KOPT-K1 (cell line): ENCODE results near the gene DSCAML1.

Experiments
- H3K27ac ChIP-seq: fragments of 200-600 bp; sonication (generic); 2 replicates; pipeline ENCODE4 v1.5.1; 2016; ENCODE audit warnings: antibody characterized with exemption, mild to moderate bottlenecking, low read depth, low read length; ENCODE audit not compliant: poor library complexity, severe bottlenecking
- H3K36me3 ChIP-seq: fragments of 200-600 bp; sonication (generic); 2 replicates; pipeline ENCODE4 v1.5.1; 2017; ENCODE audit warnings: antibody characterized with exemption, mild to moderate bottlenecking, low read length, moderate library complexity; ENCODE audit not compliant: insufficient read depth
- H3K9me3 ChIP-seq: fragments of 200-600 bp; sonication (generic); 2 replicates; pipeline ENCODE4 v1.5.1; 2017; ENCODE audit warnings: antibody characterized with exemption, low read length, mild to moderate bottlenecking; ENCODE audit not compliant: insufficient read depth, poor library complexity, severe bottlenecking

DSCAML1 gene

GRCh38 chr11:117750357-117750756 is 46.7 kb downstream of the DSCAML1 start:
- Histone ChIP-seq H3K36me3 (no peaks in the 10 kb centered on the region), H3K27ac (no peak overlapping the region), H3K9me3 (no peaks in the 10 kb centered on the region)

DNA sequence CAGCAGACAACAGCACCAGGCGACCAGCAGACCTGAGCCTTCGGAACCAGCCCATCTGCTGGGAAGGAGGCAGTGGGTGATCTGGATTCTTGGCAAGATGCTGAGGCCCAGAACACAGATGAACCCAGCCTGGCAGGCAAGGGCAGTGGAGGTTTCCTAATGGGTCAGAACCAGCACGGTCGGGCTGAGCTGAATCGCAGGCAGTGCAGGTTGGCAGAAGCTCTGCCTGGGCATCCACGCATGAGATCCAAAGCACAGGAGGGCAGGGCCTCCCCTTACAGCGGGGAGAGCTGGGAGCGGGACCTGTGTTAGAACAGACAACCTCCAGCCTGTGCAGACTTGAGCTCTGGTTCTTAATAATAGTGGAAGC is 47.5 kb downstream of the DSCAML1 start:
- H3K9me3 ChIP-seq = no peaks in the 10 kb centered on the region
- no peak overlapping the region for H3K27ac ChIP-seq

GRCh38 chr11:117748771-117749540 is 48.1 kb downstream of the DSCAML1 start:
- no peak overlapping the region for H3K27ac ChIP-seq
- H3K9me3 ChIP-seq = no peaks in the 10 kb centered on the region
- no peaks in the 10 kb centered on the region for H3K36me3 ChIP-seq

More for the DNA sequence above, 47.5 kb downstream of the DSCAML1 start:
- no peaks in the 10 kb centered on the region for H3K36me3 ChIP-seq

DNA sequence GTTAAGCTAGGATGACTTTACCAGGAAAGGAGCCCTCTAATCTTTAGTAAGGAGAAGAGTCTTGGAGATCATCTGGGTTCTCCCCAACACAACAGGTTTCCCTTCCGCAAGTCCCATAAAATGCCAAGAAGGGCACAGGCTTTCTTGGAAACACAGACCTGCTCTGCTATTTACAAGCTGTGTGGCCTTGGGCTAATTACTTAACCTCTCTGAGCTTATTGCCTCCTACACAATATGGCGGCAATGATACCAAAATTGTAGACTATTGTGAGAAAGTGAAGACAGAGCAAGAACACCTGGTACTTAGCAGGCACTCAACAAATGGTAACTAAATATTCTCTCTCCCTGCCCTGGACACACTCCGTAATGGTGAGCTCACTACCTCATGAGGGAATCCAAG is 49.1 kb downstream of the DSCAML1 start:
- Histone ChIP-seq H3K27ac (no peak overlapping the region), H3K9me3 (no peaks in the 10 kb centered on the region), H3K36me3 (no peaks in the 10 kb centered on the region)

DNA sequence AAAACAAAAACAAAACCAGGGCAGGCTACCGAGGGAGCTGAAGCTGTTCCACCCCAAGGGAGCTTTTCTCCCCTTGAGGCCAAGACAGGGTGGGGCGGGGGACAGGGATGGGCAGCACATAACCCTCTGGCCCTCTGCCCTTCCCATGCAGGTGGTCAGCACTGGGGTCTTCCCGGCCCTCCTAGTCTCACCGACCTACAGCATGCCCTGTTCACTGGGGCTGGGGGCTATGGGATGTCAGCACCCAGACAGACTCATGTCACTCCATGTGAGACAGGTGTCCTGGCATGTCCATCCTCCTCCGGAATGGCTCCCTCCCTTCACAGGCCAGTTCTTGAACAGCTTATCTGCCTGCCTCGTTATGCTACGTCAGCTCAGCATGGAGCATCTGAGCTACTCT is 51.7 kb downstream of the DSCAML1 start:
- Histone ChIP-seq H3K9me3 (no peaks in the 10 kb centered on the region), H3K27ac (no peak overlapping the region), H3K36me3 (no peaks in the 10 kb centered on the region)

GRCh38 chr11:117744471-117745150 is 52.4 kb downstream of the DSCAML1 start:
- Histone ChIP-seq H3K36me3 (no peaks in the 10 kb centered on the region), H3K27ac (no peak overlapping the region), H3K9me3 (no peaks in the 10 kb centered on the region)

DNA sequence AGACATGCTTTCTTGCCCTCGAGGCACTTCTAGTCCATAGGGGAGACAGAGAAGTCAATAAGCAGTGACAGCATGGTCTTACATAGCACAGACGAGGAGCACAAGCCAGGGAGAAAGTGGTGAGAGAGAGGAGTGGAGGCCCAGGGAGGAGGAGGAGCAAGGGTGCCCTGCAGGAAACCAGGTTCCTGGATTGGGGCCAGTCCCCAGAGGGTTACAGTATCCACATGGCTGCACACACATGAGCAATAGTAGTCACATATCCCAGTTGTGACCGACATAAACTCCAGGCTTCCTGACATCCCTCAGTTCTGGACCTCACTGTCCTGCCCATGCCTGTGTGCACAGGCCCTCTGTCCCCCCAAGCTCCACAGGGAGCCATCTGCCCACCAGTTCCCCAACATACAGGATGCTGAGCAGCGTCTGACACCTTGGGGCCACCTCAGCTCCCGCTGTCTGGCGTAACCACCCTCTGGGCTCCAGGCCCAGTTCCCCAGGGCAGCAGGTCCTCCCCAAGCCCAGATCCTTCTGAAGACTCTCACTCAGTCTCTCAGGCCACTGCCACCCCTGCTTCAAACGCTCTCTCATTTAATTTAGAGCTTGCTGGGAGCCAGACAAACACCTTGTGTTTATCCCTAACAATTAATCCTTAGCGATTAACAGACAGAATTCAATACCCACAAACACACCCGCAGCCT is 53.7 kb downstream of the DSCAML1 start:
- H3K27ac ChIP-seq = no peak overlapping the region
- H3K9me3 ChIP-seq = no peaks in the 10 kb centered on the region

DNA sequence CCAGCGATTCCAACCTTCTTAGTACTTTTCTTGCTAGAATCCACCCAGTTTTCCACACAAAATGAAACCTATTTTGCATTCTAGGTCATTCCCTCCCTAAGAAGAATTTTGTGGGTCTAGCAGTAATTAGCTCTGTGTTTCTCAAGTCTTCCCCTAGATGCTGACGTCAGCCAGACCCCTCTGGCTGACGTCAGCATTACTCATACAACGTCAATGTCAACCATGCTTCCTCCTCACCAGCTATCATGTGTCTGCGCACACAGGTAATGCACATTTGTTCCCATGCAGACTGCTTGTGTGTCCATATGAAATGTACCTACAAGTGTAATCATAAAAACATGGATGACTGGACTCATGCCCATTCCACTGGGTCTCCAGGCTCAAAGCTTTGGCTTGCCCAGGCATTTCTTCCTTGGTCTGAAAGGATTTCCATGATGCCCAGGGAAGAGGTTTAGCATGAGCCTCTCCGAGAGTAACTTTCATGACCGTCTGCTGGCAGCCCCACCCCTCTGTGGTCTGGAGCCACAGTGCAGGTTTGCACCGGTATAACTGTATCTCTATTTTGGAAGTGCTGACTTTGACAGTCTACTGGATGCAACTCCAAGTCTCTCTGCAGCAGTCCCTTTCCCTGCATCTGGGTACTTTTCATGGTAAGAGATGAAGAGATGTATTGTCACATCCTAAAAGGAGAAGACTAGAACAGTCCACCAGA is 58.6 kb downstream of the DSCAML1 start:
- Histone ChIP-seq H3K9me3 (no peaks in the 10 kb centered on the region), H3K36me3 (no peaks in the 10 kb centered on the region), H3K27ac (no peak overlapping the region)

More for the DNA sequence above, 53.7 kb downstream of the DSCAML1 start:
- no peaks in the 10 kb centered on the region for H3K36me3 ChIP-seq

- H3K9me3 ChIP-seq = no peaks in the 10 kb centered on the region
- H3K27ac ChIP-seq = no peak overlapping the region
- no peaks in the 10 kb centered on the region for H3K36me3 ChIP-seq
These were observed 61.6 kb downstream of the DSCAML1 start for GRCh38 chr11:117735350-117735977.

DNA sequence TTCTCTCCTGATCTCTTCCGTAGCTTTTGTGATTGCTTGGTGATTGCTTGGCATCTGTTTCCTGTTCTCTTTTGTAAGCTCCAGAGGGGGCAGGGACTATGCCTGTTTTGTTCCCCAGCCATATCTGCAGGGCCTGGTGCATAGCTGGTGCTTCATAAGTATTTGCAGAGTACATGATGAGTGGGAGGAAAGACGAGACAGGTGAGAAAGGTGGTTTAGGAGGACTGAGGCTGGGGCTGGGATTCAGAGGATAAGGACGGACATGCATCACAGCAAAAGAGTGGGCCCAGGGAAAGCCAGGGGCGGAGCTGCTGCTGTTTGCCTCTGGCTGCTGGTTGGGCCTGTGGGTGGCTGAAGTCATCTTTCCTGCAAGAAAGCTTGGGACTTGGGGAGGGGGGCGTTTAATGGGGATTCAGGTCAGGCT is 62.4 kb downstream of the DSCAML1 start:
- no peaks in the 10 kb centered on the region for H3K9me3 ChIP-seq
- H3K27ac ChIP-seq = no peak overlapping the region
- no peaks in the 10 kb centered on the region for H3K36me3 ChIP-seq

GRCh38 chr11:117733316-117733715 is 63.7 kb downstream of the DSCAML1 start:
- Histone ChIP-seq H3K9me3 (no peaks in the 10 kb centered on the region), H3K27ac (no peak overlapping the region), H3K36me3 (no peaks in the 10 kb centered on the region)

DNA sequence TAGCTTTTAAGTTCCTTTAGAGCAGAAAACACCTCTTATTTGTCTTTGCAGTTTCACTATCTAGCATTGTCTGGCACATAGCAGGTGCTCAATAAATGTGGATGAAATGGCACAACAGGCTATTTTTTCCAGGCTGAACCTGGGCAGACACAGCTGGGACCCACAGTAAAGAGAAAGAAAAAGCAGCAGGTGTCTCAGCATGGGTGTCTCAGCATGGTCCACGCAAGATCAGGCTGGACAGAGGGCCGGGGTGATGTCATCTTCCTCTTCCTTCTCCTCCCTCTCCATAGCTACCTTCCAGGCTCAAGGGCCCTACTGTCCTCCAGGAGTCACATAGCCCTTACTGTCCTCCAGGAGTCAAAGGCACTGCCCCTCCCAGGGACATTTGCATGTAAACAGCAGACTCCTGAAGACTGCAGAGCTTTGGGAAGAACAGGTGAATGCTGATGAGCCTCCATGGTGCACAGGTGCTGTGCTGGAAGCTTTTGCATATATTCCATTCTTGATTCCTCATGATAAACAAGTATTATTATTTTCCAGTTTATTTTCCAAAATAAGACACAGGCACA is 65.2 kb downstream of the DSCAML1 start:
- Histone ChIP-seq H3K27ac (no peak overlapping the region), H3K36me3 (no peaks in the 10 kb centered on the region), H3K9me3 (no peaks in the 10 kb centered on the region)

DNA sequence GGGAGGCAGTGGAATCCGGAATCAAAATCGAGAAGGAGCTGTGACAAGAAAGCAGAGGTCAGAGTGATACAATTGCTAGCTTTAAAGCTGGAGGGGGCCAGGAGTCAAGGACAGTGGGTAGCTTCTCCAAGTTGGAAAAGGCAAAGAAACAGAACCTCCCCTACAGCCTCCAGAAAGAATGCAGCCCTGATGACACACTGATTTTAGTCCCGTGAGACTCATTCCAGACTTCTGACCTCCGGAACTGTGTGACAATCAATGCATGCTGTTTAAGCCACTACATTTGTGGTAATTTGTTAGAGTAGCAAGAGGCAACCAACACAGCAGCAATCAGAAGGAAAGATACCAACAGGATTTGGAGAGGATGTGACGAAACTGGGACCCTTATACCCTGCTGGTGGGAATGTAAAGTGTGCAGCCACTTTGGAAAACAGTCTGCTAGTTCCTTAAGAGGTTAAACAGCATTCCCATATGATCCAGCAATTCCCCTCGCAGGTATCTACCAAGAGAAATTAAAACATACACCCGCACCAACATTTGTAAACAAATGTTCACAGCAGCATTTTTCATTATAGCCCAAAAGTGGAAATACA is 66.7 kb downstream of the DSCAML1 start:
- Histone ChIP-seq H3K36me3 (no peaks in the 10 kb centered on the region), H3K27ac (no peak overlapping the region), H3K9me3 (no peaks in the 10 kb centered on the region)
